ENCODE measurements around the gene NOVA1.
"Not testable (repeated sequence)": the region's sequence is repeated elsewhere in the genome, so short reads cannot be mapped to it uniquely, and the experiment has no call there.

NOVA1 gene, protein sequence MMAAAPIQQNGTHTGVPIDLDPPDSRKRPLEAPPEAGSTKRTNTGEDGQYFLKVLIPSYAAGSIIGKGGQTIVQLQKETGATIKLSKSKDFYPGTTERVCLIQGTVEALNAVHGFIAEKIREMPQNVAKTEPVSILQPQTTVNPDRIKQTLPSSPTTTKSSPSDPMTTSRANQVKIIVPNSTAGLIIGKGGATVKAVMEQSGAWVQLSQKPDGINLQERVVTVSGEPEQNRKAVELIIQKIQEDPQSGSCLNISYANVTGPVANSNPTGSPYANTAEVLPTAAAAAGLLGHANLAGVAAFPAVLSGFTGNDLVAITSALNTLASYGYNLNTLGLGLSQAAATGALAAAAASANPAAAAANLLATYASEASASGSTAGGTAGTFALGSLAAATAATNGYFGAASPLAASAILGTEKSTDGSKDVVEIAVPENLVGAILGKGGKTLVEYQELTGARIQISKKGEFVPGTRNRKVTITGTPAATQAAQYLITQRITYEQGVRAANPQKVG

DNA sequence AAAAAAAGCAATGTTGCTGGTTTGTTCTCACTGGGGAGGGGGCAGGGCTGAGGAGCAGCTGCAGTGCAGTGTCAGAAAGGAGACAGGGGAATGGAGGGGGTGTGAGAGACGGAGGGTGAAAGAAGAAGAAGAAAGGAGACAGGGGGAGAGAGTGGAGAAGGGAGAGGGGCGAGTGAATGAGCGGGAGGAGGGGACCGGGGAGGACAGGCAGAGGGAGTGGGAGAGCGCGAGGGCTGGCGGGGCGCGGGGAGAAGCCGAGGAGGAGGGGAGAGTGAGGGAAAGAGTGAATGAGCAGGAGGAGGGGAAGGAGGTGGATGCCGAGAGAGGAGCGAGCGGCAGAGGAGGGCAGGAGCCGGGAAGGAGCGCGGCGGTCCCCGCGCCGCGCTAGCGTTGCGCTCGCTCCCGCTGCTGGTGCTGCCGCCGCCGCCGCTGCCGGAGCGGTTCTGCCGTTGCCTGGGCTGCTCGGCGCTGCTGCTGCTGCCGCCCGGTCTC, at the start of gene NOVA1:
NOVA1 (minus strand) TSS at position 445 of the 492 bp plus-strand sequence. CDS start 597 bp downstream, outside the sequence.
- DNase-seq (ENCODE audit: low spot score) = no peak

GRCh38 chr14:26645057-26645456, 47.2 kb upstream of the NOVA1 start:
- not testable (repeated sequence) for DNase-seq (ENCODE audit: low spot score)

DNA sequence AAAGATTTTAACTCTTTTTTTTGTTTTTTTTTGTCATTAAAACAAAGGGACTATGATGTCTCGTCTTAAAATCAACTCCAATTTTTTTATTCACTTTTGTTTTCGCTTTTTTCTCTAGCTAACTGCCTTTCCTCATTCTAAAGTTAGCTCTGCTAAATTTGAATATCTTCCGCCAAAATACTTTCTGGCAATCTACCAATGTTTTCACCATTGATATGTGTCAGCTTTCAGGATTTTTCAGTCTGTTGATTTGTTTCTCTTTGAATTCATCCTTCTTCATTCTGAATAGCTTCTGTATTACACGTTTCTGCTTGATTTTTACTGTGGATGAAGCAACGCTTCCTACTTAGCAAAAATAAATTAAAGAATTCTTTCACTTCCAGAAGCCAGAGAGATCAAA, 38.7 kb upstream of the NOVA1 start:
- no peak for DNase-seq (ENCODE audit: low spot score)

DNA sequence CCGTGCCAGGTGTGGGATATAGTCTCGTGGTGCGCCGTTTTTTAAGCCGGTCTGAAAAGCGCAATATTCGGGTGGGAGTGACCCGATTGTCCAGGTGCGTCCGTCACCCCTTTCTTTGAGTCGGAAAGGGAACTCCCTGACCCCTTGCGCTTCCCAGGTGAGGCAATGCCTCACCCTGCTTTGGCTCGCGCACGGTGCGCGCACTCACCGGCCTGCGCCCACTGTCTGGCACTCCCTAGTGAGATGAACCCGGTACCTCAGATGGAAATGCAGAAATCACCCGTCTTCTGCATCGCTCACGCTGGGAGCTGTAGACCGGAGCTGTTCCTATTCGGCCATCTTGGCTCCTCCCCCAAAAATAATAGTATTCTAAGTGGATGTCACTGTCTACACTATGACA, 37.1 kb upstream of the NOVA1 start:
- not testable (repeated sequence) for DNase-seq (ENCODE audit: low spot score)

GRCh38 chr14:26626256-26626655, 28.4 kb upstream of the NOVA1 start:
- no peak for DNase-seq (ENCODE audit: low spot score)

DNA sequence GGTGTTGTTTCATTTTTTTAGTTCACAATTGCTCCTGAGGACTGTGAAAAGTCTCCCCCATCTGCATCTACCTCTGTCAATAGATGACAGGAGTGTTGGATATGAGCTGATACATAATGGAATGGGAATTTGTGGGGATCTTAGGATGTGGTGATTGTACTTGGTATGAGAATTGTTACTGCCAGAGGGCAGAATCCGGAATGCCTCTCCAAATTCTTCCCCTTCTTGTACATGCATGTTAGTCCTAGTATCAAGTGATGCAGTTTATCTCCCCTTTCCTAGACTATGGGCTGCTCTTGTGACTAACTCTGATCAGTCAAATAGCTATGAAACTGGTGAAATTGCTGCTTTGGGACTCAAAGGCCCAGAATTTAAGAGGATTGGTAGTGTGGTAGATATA, 24.8 kb upstream of the NOVA1 start:
- no peak for DNase-seq (ENCODE audit: low spot score)

GRCh38 chr14:26621807-26622560, 24.2 kb upstream of the NOVA1 start:
- no peak for DNase-seq (ENCODE audit: low spot score)

- DNase-seq (ENCODE audit: low spot score) = no peak
These were observed 23.5 kb upstream of the NOVA1 start for GRCh38 chr14:26621364-26621763.

DNA sequence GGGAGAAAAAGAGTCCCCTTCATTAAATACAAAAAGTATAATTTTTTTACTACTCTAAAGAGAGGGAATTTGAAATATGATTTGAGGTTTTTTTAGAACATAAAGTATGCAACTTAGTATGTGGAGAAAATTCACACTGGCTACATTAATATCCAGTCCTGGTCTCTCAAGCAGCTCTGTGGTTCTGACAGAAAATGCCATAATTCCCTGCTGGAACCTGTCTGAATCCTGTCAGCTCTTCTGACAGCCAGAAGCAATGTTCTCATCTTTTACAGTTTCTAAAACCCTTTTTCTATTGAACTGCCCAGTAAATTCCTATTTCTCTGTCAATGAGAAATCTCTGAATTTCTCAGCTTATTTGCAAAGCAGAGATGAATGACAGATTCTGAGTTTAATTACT, 13.4 kb upstream of the NOVA1 start:
- no peak for DNase-seq (ENCODE audit: low spot score)

- no peak for DNase-seq (ENCODE audit: low spot score)
These were observed 9.0 kb upstream of the NOVA1 start for GRCh38 chr14:26606729-26607312.

GRCh38 chr14:26605602-26606001, 7.8 kb upstream of the NOVA1 start:
- DNase-seq (ENCODE audit: low spot score) = no peak

- DNase-seq (ENCODE audit: low spot score) = no peak
These were observed 5.1 kb upstream of the NOVA1 start for GRCh38 chr14:26602902-26603301.

GRCh38 chr14:26601856-26602255, 4.0 kb upstream of the NOVA1 start:
- DNase-seq (ENCODE audit: low spot score) = no peak

- DNase-seq (ENCODE audit: low spot score) = no peak
These were observed 1.5 kb upstream of the NOVA1 start for GRCh38 chr14:26599291-26599690.

GRCh38 chr14:26598672-26599131, 869 bp upstream of the NOVA1 start:
- no peak for DNase-seq (ENCODE audit: low spot score)

- peak; percentile 70 for DNase-seq (ENCODE audit: low spot score)
These were observed 343 bp upstream of the NOVA1 start for GRCh38 chr14:26598081-26598671.

DNA sequence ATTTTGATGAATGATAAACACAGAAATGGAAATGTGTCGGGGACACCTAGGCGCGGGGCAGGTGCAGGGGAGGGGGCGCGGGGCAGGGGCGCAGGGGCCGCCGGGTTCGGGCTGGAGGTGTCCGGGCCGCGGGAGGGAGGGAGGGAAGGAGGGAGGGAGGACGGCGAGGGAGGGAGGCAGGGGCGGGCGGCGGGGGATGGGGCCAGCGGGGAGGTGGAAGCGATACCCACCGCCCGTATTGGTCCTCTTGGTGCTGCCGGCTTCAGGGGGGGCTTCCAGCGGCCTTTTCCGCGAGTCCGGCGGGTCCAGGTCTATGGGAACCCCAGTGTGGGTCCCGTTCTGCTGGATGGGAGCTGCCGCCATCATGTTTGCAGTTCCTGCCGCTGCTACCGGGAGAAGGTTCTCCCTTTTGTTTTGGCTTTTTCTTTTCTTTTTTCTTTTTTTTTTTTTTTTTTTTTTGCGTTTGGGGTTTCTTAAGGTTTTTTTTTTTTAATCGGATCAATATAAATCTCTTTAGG, 703 bp downstream of the NOVA1 start:
- peak; percentile 28 for DNase-seq (ENCODE audit: low spot score)

DNA sequence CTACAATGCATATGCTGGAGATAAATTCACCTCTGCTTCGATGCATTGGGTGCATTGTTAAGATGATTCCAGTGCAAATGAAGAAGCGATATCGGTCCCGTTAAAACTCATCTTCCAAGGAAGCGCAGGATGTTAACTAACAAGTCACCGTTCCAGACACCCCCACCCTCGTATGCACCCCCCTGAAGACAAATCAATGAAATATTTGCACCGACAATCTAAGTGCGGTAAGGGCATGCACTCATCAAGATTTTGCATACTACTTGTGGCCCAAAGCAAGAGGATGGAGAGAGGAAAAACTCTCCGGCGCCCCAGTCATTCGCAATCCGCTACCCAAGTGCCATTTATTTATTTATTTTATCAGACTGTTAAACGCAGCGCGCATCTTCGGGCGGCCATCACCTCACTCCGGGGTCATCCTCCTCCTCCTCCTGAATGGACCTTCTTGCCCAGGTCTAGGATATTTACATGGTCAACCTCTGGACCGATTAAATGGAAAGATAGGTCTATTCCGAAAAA, 1.2 kb downstream of the NOVA1 start:
- DNase-seq (ENCODE audit: low spot score) = no peak

- no peak for DNase-seq (ENCODE audit: low spot score)
These were observed 1.8 kb downstream of the NOVA1 start for GRCh38 chr14:26595926-26596542.

GRCh38 chr14:26594756-26595545, 2.9 kb downstream of the NOVA1 start:
- DNase-seq (ENCODE audit: low spot score) = no peak
